GM12891 (cell line): ENCODE measurements around the gene TGM2.

Source experiments
- PAX5 ChIP-seq: IDR thresholded peaks from 2 replicates; pipeline ENCODE4 v1.6.1; 2011; ENCODE audit warnings: low read length, moderate library complexity, mild to moderate bottlenecking; ENCODE audit not compliant: insufficient read depth, severe bottlenecking
- POLR2A ChIP-seq: IDR thresholded peaks from 2 replicates; pipeline ENCODE4 v1.6.1; 2011; ENCODE audit warnings: low read depth, low read length, control low read depth
- POLR2AphosphoS5 ChIP-seq: IDR thresholded peaks from 2 replicates; pipeline ENCODE4 v1.6.1; 2011; ENCODE audit warnings: low read depth, low read length, control low read depth
- POU2F2 ChIP-seq: IDR thresholded peaks from 2 replicates; pipeline ENCODE4 v1.6.1; 2011; ENCODE audit warnings: low read depth, mild to moderate bottlenecking, control low read depth, low read length, moderate library complexity
- SPI1 ChIP-seq: IDR thresholded peaks from 2 replicates; pipeline ENCODE4 v1.6.1; 2011; ENCODE audit warnings: low read depth, low read length, control low read depth
- TAF1 ChIP-seq: IDR thresholded peaks from 2 replicates; pipeline ENCODE4 v1.6.1; 2011; ENCODE audit warnings: low read depth, low read length, control low read depth

DNA sequence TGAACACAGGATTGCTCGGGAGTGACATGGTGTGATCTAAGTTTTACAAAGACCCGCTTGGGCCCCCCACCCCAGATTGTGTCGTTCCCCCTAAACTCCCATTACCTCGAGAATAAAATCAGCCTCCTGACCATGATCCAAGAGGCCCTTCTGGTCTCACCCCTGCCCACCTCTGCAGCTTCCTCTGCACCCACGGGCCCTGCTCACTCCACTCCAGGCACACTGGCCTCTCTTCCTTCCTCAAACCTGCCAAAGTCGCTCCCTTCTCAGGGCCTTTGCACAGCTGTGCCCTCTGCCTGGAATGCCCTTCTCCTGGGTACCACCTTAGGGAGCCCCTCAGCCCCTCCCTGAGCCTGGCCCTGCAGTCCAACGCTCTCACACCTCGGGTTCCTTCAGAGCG is 17.9 kb downstream of the TGM2 start:
- TF ChIP-seq POLR2A, result no peak
- no peak for TF ChIP-seq TAF1
- TF ChIP-seq POU2F2, result no peak
- no peak for TF ChIP-seq POLR2AphosphoS5
- TF ChIP-seq PAX5, result no peak
- TF ChIP-seq SPI1, result no peak
